Esophagus squamous epithelium (tissue), 4 donors: ENCODE results near the gene ZNF616.

Source experiments
- CTCF ChIP-seq, 6 experiments: fragments of 450-650 bp in 4 of 6; fragments of 200-600 bp in 2 of 6; sonication (generic) in 2 of 6; IDR thresholded peaks; one replicate each; pipeline ENCODE4 v1.5.1; 2016 to 2019; ENCODE audit warnings: antibody characterized with exemption in 6 of 6, mild to moderate bottlenecking in 4 of 6, moderate library complexity in 4 of 6
- POLR2A ChIP-seq, 4 donors: fragments of 450-650 bp; IDR thresholded peaks; one replicate each; pipeline ENCODE4 v1.6.1; 2017; ENCODE audit warnings: antibody characterized with exemption in 4 of 4, mild to moderate bottlenecking in 4 of 4, moderate library complexity in 3 of 4

- TF ChIP-seq POLR2A (IDR thresholded peaks at IDR 0.05) (peak in 2 of 4 donors; percentile 44 to 74), CTCF (IDR thresholded peaks at IDR 0.05) (no peak)
Measured at GRCh38 chr19:52188822-52189734, 49.3 kb upstream of the ZNF616 start.
